ENCODE results near the gene KIF4B.
"Not testable (repeated sequence)": the region's sequence is repeated elsewhere in the genome, so short reads cannot be mapped to it uniquely, and the experiment has no call there.

KIF4B gene

DNA sequence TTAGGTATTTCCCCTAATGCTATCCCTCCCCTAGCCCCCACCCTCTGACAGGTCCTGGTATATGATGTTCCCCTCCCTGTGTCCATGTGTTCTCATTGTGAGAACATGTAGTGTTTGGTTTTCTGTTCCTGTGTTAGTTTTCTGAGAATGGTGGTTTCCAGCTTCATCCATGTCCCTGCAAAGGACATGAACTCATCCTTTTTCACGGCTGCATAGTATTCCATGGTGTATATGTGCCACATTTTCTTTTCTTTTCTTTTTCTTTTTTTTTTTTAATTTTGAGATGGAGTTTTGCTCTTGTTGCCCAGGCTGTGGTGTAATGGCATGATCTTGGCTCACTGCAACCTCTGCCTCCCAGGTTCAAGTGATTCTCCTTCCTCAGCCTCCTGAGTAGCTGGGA is 7.3 kb upstream of the KIF4B start:
- DNase-seq: not testable (repeated sequence)

DNA sequence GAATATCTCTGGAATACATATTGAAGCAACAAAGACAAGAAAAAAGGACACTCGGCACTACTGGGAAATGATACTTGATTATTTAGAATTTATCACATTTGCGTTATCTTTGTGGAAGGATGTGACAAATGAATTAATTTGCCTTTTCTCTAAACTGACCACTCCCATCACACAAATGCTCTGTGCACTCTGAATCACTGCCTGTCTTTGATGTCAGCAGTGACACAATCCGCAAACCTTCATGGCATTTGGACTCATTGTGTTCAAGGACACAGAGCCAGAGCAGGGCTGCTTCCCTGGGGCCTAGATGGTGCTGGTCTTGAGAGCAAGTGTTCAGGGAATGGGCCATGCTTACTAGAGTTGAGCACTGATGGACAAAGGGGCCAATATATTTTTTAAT is 4.9 kb upstream of the KIF4B start:
- DNase-seq: no peak

DNA sequence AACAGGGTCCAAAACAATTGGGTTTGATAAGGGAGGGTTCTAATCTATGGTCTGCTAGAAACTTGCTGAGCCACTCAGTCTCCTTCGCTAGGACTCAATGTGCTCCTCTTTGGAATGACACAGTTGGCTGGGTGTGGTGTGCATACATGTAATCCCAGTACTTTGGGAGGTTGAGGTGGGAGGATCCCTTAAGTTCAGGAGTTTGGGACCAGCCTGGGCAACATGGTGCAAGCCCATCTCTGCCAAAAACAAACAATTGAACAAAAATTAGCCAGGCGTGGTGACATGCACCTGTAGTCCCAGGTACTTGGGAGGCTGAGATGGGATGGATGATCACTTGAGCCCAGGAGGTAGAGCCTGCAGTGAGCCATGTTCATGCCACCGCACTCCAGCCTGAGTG is 2.7 kb upstream of the KIF4B start:
- no peak for DNase-seq

DNA sequence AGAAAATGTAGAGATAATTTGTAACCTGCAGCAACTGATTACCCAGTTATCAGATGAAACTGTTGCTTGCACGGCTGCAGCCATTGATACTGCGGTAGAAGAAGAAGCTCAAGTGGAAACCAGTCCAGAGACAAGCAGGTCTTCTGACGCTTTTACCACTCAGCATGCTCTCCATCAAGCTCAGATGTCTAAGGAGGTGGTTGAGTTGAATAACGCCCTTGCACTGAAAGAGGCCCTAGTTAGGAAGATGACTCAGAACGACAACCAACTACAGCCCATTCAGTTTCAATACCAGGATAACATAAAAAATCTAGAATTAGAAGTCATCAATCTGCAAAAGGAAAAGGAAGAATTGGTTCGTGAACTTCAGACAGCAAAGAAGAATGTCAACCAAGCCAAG is 1.7 kb downstream of the KIF4B start:
- no peak for DNase-seq

DNA sequence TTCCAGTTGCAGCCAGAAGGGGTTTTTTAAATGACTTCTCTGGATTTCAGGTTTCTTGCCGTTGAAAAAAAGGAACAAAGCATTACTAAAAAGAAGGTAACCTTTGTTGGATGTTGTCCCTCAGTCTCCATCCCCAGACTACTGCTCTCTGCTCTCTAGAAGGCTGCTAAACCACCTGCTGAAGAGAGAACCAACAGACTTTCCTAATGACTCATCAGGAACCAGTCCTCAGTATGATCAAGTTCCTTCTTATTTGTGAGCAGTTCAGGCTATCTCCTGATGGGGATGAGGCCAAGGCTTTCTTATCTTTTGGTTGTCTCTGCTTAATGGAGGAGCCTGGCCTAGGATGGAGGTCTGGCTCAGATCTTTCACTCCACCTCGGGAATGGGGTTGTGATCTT is 4.1 kb downstream of the KIF4B start:
- DNase-seq: no peak

DNA sequence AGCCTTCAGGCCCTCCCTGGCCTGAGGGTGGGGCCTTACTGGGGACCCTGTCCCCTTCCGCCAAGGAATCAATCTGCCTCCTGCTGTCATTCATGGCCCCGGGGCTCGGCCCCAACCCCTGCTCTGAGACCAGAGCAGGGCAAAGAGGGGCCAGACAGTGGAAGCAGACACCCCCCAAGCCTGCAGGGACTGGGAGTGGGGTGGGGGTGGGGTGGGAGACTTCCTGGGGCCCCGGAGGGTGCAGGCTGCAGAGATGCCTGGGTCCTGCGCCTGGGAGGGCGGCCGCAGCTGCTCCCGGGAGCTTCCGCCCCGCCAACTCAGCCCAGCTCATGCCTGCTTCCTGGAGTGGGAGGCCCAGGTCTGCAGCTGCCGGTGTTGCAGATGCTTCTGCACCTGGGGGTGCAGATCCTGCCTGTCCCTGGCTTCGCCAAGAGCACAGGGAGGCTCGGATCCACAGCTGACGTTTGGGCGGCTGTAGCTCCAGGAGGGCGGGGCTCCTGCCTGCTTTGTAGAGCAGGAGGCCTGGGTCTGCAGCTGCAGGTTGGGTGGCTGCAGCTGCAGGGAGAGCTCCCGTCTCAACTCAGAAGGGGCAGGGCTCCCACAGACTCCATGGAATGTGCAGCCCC is 6.2 kb downstream of the KIF4B start:
- DNase-seq: no peak

DNA sequence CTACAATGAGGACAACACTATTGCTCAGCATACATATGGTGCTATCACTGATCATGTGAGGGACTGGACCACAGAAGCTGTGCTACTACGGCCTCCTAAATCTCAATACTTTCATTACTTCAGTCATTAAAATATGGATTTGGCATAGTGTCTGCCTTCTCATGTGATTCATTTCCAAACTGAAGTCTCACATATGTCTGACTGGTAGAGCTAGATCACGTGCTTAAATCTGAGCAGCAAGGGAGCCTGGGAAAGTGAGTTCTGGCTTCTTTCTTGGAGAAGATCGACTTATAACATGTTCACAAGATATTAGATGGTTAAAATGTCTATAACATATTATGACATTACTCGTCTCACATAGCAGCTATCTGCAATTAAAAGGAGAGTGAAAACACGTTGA is 8.3 kb downstream of the KIF4B start:
- DNase-seq: no peak

DNA sequence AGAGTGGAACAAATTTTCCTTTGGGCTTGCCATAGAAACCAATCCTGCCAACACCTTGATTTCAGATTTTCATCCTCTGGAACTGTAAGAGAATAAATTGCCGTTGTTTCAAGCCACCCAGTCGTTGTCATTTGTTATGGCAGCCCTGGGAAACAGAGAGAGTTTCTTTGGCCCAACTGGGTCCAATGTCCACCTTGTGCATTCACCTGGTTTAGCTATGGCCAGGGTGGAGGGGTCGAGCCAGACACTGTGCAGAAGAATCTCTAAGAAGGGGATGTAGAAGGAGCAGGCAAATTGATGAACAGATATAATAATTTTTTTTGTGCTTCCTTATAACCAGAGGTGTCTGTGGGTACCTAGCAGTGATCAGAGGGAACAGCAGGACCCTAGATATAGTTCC is 9.8 kb downstream of the KIF4B start:
- DNase-seq: no peak

DNA sequence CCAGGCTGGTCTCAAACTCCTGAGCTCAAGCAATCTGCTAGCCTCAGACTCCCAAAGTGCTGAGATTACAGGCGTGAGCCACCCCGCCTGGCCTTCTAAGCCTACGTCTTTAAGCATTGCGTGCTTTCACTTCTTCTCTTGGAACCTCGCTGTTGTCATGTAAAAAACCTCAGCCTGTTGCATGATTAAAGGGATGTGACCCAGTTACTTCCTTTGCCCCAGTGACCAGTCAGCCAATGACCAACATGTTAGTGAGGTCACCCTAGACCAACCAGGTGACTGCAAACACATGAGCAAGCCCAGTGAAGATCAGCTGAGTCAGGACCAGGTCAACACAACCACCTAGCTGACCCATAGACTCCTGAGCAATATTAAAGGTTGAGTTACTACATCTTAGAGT is 10.5 kb downstream of the KIF4B start:
- DNase-seq: no peak

DNA sequence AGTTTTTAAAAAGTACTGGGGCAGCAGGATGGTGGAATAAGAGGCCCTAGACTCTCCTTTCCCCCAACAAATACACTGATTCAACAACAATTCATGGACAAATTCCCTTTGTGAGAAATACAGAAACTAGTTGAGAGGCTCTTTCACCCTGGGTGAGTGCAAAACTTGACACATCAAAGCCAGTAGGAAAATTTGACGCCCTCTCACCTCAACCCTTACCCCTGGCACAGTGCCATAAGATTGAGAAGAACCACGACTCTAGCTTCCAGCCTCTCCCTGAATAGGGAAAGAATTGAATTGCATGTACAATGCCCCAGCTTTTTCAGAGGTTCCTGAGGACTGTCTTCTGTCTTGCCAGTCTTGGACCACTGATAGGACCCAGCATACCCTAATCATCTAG is 12.3 kb downstream of the KIF4B start:
- no peak for DNase-seq

DNA sequence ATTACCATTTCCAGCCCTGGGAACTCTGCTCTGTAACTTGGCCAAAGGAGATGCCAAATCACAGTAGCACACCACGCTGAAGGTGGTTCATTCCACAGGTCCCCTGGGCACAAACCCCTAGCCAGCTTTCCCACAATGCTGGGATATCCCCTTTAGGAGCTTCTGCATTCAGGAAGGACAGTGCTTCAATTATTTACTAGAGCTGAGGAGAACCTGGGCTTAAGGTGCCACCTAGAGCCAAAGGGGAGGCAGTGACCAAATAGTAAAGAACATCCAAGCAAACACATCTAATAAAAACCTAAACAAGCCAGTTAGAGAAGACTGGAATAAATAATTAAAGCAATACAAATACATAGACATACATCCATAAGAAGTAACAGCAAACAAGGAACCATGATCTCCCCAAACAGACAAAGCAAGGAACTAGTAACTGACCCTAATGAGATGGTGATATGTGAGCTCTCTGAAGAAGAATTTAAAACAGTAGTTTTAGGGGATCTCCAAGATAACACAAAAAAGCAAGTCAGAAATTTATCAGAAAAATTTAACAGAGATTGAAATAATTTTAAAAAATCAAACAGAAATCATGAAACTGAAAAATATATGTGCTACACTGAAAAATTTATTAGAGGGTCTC is 14.6 kb downstream of the KIF4B start:
- DNase-seq: no peak

DNA sequence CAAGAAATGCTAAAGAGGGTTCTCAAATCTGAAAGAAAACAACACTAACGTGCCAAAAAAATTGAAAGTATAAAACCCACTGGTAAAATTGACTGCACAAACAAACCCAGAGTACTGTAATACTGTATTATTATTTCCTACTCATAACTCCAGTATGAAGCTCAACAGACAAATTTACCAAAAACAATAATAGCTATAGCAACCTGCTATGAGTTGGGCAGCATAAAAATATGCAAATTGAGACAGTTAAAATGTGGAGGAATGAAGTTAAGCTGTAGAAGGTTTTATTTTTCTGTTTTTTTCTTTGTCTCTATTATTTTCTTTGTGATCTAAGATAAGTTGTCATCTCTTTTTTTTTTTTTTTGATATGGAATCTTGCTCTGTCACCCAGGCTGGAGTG is 15.7 kb downstream of the KIF4B start:
- DNase-seq: no peak

DNA sequence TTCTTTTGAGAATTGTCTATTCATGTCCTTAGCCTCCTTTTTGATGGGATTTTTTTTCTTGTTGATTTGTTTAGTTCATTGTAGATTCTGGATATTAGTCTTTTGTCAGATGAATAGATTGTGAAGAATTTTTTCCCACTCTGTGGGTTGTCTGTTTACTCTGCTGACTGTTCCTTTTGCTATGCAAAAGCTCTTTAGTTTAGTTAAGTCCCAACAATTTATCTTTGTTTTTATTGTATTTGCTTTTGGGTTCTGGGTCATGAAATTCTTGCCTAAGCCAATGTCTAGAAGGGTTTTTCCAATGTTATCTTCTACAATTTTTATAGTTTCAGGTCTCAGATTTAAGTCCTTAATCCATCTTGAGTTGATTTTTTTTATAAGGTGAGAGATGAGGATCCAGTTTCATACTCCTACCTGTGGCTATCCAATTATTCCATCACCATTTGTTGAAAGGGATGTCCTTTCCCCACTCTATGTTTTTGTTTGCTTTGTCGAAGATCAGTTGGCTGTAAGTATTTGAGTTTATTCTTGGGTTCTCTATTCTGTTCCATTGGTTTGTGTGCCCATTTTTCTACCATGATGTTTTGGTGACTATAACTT is 20.7 kb downstream of the KIF4B start:
- not testable (repeated sequence) for DNase-seq

DNA sequence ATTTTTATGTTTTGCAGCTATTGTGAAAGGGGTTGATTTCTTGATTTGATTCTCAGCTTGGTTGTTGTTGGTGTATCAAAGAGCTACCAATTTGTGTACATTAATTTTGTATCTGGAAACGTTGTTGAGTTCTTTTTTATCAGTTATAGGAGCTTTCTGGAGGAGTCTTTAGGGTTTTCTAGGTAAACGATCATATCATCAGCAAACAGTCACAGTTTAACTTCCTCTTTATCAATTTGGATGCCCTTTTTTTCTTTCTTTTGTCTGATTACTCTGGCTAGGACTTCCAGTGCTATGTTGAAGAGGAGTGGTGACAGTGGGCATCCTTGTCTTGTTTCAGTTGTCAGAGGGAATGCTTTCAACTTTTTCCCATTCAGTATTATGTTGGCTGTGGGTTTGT is 21.5 kb downstream of the KIF4B start:
- not testable (repeated sequence) for DNase-seq

DNA sequence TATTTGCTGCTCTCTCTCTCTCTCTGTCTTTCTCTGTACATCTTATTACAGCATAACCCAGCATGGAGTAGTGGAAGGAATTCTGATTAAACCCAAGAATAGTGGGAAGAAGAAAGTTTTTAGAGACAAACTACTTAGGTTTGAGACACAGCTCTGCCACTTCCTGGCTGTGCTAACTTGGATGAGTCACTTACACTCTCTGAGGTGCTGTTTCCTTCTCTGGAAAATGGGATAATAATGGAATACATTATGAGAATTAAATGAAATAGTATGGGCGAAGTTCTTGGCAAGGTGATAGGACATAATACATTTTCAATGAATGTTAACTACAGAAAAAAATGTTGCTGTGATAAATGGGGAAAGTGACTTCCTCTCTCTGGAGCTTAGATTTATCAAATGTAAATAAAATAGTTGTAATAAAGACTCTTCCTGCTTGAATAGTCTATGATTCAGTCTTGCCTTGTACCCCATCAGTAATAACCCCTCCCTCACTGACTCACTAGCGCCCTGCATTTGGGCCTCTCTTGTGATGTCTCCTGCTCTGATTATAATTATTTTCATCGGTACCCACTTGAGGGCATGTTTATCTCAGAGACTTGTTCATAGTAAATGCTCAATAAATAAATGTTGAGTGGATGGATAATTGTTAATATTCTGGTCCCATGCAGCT is 27.6 kb downstream of the KIF4B start:
- DNase-seq: no peak

DNA sequence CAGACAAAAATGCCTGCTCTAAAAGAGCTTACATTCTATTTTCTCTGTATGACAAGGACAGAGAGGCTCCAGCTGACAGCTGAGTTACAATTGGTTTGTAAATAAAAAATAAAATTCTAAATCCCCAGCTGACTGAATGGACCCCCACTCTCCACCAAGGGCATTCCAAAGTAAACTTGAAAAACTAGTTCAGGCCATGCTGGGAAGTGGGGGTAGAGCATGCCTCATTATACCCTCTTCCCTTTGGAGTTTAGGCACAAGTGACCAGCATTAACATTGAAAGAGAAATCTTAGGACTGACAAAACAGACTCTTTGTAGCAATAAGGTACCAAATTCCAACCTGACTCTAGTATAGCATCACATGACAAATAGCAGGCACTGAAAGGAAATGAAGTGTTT is 31.0 kb downstream of the KIF4B start:
- DNase-seq: no peak

DNA sequence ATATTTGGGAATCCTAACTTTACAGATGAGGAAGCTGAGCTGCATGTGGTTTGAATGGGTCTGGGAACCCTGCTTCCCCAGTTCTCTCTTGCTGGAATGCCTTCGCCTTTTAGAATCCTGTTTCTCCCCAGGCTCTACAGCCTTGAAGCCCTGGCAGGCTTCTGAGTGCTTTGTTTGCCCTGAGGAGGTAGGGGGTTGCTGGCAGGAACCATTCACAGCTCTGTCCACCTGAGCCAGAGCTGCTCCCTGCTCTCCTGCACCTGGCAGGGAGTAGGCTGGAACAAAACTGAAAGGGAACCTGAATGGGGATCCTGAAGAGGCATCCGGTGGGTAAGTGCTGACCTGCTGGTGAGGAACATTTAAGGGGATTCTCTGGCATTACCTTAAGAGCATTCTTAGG is 33.0 kb downstream of the KIF4B start:
- DNase-seq: peak in 1 of 2 experiments; percentile 10

DNA sequence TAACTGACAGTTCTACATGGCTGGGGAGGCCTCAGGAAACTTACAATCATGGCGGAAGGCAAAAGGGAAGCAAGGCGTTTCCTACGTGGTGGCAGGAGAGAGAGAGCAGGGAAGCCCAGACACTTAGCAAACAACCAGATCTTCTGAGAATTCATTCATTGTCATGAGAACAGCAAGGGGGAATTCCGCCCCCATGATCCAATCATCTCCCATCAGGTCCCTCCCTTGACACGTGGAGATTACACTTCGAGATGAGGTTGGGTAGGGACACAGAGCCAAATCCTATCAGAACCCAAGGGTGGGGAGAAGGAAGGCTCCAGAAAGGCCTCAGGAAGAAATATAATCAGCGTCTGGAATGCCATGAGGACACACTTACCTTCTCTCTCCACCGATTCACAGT is 34.3 kb downstream of the KIF4B start:
- DNase-seq: no peak

DNA sequence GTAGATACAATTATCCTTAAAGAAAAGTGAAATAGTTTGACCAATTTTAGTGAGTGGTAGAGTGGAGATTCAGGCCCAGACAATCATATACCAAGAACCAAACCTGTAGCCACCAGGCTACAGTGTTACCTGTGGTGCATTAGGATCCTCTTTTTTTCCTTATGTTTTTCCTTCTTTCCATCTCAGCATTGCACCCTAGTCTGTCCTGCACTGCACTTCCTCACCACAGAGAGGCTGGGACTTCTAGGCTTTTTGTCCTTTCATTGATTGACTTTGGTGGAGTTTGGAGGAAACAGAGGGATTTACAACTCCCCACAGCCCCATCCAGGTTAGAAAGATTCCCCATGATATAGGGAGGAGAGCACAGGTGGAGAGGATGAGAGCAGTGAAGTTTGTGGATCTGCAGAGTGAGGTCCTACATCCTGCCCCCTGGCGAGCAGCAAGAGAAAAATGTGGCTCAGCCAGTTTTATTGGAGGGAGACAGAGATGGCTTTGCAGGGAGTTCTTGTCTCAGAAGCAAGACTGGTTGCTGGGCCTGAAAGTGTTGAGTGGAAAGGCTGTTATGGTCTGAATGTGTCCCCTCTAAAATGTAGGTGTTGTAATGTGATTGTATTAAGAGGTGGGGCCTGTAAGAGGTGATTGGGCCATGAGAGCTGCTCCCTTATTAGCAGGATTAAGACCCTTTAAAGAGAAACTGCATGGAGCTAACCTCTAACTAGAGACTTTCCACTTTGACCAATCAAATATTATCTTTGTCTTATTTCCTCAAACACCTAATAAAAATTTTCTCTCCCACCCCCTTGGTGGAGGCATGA is 36.2 kb downstream of the KIF4B start:
- no peak for DNase-seq

DNA sequence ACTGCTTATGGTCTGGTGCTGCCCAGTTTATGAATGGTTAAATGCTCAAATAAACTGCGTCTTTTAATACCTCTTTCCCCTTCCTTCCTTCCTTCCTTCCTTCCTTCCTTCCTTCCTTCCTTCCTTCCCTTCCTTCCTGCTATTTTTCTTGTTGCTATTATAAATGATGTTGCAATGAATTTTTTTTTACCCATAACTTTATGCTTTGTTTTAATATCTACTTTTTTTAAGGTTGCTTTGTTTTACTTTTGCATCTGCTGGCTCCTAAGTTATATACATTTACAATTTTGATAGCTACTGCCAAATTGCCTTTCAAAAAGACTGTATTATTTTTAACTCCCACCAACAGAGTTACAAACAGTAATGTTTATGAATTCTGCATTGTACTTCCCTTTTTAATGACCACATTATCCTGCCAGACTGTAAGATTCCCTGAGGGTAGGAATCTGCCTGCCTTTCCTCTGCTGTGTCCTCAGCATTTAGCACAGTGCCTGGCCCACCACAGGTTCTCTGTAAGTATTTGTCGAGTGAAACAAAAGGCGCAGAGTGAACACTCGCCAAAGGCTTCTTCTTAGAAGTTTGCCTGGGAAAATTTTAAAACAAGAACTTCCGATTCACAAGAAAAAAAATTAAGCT is 36.9 kb downstream of the KIF4B start:
- DNase-seq: no peak

DNA sequence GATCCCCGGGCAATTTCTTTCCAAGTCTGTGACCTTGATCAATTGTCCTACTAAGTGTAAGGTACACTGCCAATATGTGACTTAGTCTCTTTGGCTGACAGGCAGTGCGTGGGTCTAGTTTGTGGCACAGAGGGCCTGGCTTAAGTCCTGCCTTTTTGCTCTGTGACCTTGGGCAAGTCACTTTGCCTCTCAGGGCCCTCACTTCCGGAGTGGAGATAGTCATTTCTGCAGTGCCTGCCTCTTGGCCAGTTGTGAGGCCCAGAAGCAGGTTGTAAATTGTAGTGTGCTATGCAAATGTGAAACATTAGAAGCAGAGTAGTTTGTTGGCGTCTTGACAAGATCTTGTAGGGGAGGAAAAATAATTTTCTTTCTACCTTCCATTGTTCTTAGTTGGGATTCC is 39.0 kb downstream of the KIF4B start:
- no peak for DNase-seq

DNA sequence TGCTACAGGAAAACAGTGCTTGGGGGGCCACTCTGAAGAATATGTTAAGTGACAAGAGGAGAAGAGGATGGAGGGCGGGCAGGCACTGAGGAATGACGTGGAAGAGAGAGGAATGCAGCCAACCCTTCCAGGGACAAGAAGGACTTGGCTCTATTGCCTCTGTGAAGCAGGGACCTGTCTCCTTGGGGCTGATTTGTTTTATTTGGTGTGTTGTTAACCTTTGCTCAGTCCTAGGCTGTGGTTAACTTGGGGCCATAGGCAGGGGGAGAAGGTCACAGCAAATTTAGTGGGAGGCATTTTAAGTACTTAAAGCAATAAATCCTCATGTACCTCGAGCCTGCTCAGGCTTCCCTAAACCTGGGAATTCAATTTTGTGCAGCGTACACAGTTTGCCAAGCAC is 39.9 kb downstream of the KIF4B start:
- no peak for DNase-seq
